ENCODE results near the gene DDOST. TPM values are rescaled to one million over a fixed set of nuclear protein-coding genes. Genes with fewer than 3 reads are reported as not detected.
"Not testable (repeated sequence)": the region's sequence is repeated elsewhere in the genome, so short reads cannot be mapped to it uniquely, and the experiment has no call there.

DDOST gene
- total and polyA plus RNA-seq, 9 donors = 95.5 to 228 (median 172) TPM

DNA sequence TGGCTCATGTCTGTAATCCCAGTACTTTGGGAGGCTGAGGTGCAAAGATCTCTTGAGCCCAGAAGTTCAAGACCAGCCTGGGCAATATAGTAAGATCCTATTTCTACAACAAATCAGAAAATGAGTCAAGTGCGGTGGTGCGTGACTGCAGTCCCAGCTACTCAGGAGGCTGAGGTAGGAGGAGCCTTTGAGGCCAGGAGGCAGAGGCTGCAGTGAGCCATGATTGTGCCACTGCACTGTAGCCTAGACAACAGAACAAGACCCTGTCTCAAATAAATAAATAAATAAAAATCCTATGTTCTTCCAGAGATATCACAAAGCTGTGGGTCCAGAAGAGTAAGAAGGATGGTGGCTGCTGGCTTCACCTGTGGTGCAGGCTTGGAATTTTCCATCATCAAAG, 50.2 kb downstream of the DDOST start:
- H3K9me3 ChIP-seq = no peaks in the 10 kb centered on the region
- no peaks in the 10 kb centered on the region for H3K36me3 ChIP-seq
- no peak for TF ChIP-seq POLR2A (IDR thresholded peaks at IDR 0.05)
- TF ChIP-seq EP300 (IDR thresholded peaks at IDR 0.05) = no peak
- TF ChIP-seq, protein P1, sequence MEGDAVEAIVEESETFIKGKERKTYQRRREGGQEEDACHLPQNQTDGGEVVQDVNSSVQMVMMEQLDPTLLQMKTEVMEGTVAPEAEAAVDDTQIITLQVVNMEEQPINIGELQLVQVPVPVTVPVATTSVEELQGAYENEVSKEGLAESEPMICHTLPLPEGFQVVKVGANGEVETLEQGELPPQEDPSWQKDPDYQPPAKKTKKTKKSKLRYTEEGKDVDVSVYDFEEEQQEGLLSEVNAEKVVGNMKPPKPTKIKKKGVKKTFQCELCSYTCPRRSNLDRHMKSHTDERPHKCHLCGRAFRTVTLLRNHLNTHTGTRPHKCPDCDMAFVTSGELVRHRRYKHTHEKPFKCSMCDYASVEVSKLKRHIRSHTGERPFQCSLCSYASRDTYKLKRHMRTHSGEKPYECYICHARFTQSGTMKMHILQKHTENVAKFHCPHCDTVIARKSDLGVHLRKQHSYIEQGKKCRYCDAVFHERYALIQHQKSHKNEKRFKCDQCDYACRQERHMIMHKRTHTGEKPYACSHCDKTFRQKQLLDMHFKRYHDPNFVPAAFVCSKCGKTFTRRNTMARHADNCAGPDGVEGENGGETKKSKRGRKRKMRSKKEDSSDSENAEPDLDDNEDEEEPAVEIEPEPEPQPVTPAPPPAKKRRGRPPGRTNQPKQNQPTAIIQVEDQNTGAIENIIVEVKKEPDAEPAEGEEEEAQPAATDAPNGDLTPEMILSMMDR (IDR thresholded peaks at IDR 0.05) = no peak
- no peak for DNase-seq
- no peak overlapping the region for H3K27ac ChIP-seq
- H3K27me3 ChIP-seq = no peaks in the 10 kb centered on the region
- no peak overlapping the region for H3K4me3 ChIP-seq
- 87 to 97% (median 88%) methylated on average over 2 of the region's 2 CpGs for WGBS, 3 donors
- peaks cover 1% of the 10 kb centered on the region for H3K4me1 ChIP-seq (ENCODE audit: insufficient read depth)
- intact Hi-C loops (cut with DNase I) = no loop called here

- no peaks in the 10 kb centered on the region for H3K4me1 ChIP-seq (ENCODE audit: insufficient read depth)
- no peak overlapping the region for H3K27ac ChIP-seq
- no peak overlapping the region for H3K4me3 ChIP-seq
- TF ChIP-seq EP300 (IDR thresholded peaks at IDR 0.05) (no peak), POLR2A (IDR thresholded peaks at IDR 0.05) (no peak)
- TF ChIP-seq, protein P1 (IDR thresholded peaks at IDR 0.05) = no peak
- WGBS, 3 donors = 81 to 88% (median 87%) methylated on average over 6 of the region's 6 CpGs
- intact Hi-C loops (cut with DNase I) = no loop called here
- DNase-seq = no peak
- no peaks in the 10 kb centered on the region for H3K9me3 ChIP-seq
- no peaks in the 10 kb centered on the region for H3K36me3 ChIP-seq
- no peaks in the 10 kb centered on the region for H3K27me3 ChIP-seq
Observed at GRCh38 chr1:20609541-20609940, 51.6 kb downstream of the DDOST start.

DNA sequence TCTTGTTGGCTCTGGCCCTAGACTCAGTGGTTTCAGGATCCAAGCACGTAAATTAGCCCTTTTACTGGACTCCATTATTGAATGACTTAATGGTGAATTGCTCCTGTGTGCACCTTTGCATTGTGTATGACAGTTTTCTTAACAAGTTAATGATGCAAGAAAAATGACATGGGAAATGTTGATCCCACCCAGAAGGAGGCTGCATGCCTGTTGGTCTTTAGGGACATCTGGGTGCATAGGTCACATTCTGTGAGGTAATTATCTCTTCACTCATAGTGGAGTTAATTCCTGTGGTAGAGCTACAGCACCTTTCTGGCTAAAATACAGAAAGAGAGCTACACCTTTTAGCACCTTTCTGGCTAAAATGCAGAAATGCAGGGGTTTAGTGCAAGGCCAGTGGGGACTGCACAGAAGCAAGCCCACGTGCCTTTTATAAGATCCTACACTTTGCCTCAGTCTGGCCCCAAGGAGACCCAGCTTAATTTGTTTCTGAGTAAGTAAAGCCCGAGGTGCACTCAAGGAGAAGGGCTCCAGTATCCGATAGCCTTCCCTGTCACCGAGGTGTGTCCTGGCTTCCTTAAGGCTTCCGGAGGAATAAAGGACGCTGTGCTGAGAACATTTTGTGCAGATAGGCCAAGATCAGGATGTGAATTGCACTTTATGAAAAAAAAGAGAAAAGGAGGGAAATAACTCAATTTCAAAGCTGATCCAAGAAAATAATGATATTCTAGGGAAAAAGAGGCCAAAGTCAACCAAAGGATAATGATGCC, 54.2 kb downstream of the DDOST start:
- not testable (repeated sequence) for H3K27ac ChIP-seq, H3K4me3 ChIP-seq
- WGBS, 3 donors = 55 to 71% (median 69%) methylated on average over 6 to 7 of the region's 7 CpGs

DNA sequence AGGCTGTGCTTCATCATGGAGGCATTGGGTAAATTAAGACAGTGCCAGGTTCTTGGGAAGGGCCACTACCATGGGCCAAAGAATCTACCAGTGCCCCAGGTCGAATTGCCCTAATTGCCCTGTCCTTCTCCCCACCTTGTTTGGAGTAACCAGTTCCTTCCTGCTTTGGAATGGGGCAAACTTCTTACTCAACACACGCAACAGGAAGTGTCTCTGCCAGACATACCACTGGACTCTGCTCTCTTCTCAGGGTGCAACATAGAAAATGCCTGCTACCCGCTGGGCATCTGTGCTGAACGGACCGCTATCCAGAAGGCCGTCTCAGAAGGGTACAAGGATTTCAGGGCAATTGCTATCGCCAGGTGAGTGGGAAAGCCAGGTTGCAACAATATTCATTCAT, 56.5 kb downstream of the DDOST start:
- Histone ChIP-seq H3K36me3 (no peaks in the 10 kb centered on the region), H3K27ac (no peak overlapping the region), H3K4me1 (ENCODE audit: insufficient read depth) (no peaks in the 10 kb centered on the region), H3K27me3 (no peaks in the 10 kb centered on the region), H3K4me3 (no peak overlapping the region), H3K9me3 (no peaks in the 10 kb centered on the region)
- TF ChIP-seq POLR2A (IDR thresholded peaks at IDR 0.05) (no peak), EP300 (IDR thresholded peaks at IDR 0.05) (no peak)
- TF ChIP-seq, protein P1 (IDR thresholded peaks at IDR 0.05) = no peak
- WGBS, 3 donors = 84 to 92% (median 87%) methylated on average over 7 of the region's 7 CpGs
- DNase-seq = no peak
- intact Hi-C loops (cut with DNase I) = no loop called here

More for the DNA sequence above, 54.2 kb downstream of the DDOST start:
- H3K4me1 ChIP-seq (ENCODE audit: insufficient read depth); H3K27me3 ChIP-seq; H3K9me3 ChIP-seq; DNase-seq; H3K36me3 ChIP-seq; intact Hi-C loops (cut with DNase I): not testable (repeated sequence)
